Limb (tissue), 2 donors: ENCODE measurements around the gene GPC3.

ENCODE experiments used
- DNase-seq, 2 donors: peaks; one replicate each; pipeline ENCODE4 v3.0.0-alpha.2; 2016; ENCODE audit errors: extremely low spot score in 2 of 2

Gene GPC3

GRCh38 chrX:133929836-133930464 lies 55.4 kb downstream of the GPC3 start:
- no peak for DNase-seq

- DNase-seq: no peak
These were observed 57.0 kb downstream of the GPC3 start for GRCh38 chrX:133928365-133928764.

GRCh38 chrX:133926809-133927208 lies 58.6 kb downstream of the GPC3 start:
- DNase-seq: no peak

GRCh38 chrX:133926099-133926498 lies 59.3 kb downstream of the GPC3 start:
- no peak for DNase-seq

- no peak for DNase-seq
These were observed 60.8 kb downstream of the GPC3 start for GRCh38 chrX:133924548-133924947.

- DNase-seq: no peak
These were observed 61.8 kb downstream of the GPC3 start for GRCh38 chrX:133923548-133923947.

- no peak for DNase-seq
These were observed 62.3 kb downstream of the GPC3 start for GRCh38 chrX:133923113-133923512.

- no peak for DNase-seq
These were observed 63.0 kb downstream of the GPC3 start for GRCh38 chrX:133922390-133922771.

GRCh38 chrX:133921764-133922389 lies 63.5 kb downstream of the GPC3 start:
- no peak for DNase-seq

GRCh38 chrX:133921086-133921485 lies 64.3 kb downstream of the GPC3 start:
- no peak for DNase-seq

- no peak for DNase-seq
These were observed 67.0 kb downstream of the GPC3 start for GRCh38 chrX:133918361-133918771.

- no peak for DNase-seq
These were observed 68.2 kb downstream of the GPC3 start for GRCh38 chrX:133916984-133917722.

- DNase-seq: no peak
These were observed 71.6 kb downstream of the GPC3 start for GRCh38 chrX:133913658-133914388.

- no peak for DNase-seq
These were observed 72.4 kb downstream of the GPC3 start for GRCh38 chrX:133913009-133913408.

- no peak for DNase-seq
These were observed 73.4 kb downstream of the GPC3 start for GRCh38 chrX:133911825-133912495.

GRCh38 chrX:133910539-133910938 lies 74.9 kb downstream of the GPC3 start:
- DNase-seq: no peak

- DNase-seq: no peak
These were observed 75.5 kb downstream of the GPC3 start for GRCh38 chrX:133909888-133910287.

- DNase-seq: peak in 1 of 2 donors; percentile 63
These were observed 77.0 kb downstream of the GPC3 start for GRCh38 chrX:133908223-133908955.

- no peak for DNase-seq
These were observed 77.8 kb downstream of the GPC3 start for GRCh38 chrX:133907606-133908005.

- no peak for DNase-seq
These were observed 80.1 kb downstream of the GPC3 start for GRCh38 chrX:133905305-133905704.
